Activated CD4-positive, alpha-beta T cell treated with anti-CD3 and anti-CD28 coated beads, Interleukin-2, amount 10 ng/mL, durations not matched to agents 7 days and 5 days (primary cell): ENCODE measurements around the gene GALNTL6. TPM values are rescaled to one million over a fixed set of nuclear protein-coding genes. Genes with fewer than 3 reads are reported as not detected.
"Not testable (repeated sequence)": the region's sequence is repeated elsewhere in the genome, so short reads cannot be mapped to it uniquely, and the experiment has no call there.

Experiments used
- CTCF ChIA-PET: fragments of 350-600 bp; sonication (Branson Sonifier 250); formaldehyde crosslinking; loops from one replicate; lab custom pipeline; 2021; ENCODE audit warnings: antibody characterized with exemption; lab: Charles Lee
- POLR2A ChIA-PET: fragments of 350-600 bp; sonication (Branson Sonifier 250); formaldehyde crosslinking; loops from one replicate; lab custom pipeline; 2021; ENCODE audit warnings: antibody characterized with exemption; lab: Charles Lee
- DNase-seq: peaks from one replicate; pipeline ENCODE4 v3.0.0-alpha.2; 2020
- H3K27ac Mint-ChIP-seq: one replicate; pipeline ENCODE4 v1.8.0; 2021; ENCODE audit warnings: mild to moderate bottlenecking, moderate library complexity, mixed read lengths
- H3K27me3 Mint-ChIP-seq: one replicate; pipeline ENCODE4 v1.8.0; 2021; ENCODE audit warnings: mixed read lengths
- H3K36me3 Mint-ChIP-seq: one replicate; pipeline ENCODE4 v1.8.0; 2021; ENCODE audit warnings: low read depth, mixed read lengths
- H3K4me1 Mint-ChIP-seq: one replicate; pipeline ENCODE4 v1.8.0; 2021; ENCODE audit warnings: mixed read lengths
- H3K4me3 Mint-ChIP-seq: one replicate; pipeline ENCODE4 v1.8.0; 2021; ENCODE audit warnings: mild to moderate bottlenecking, moderate library complexity, mixed read lengths
- H3K9me3 Mint-ChIP-seq: one replicate; pipeline ENCODE4 v1.8.0; 2021; ENCODE audit warnings: mixed read lengths
- total RNA-seq, 2 experiments: library from RNA; stranded (reverse); gene quantifications; one replicate each; pipeline ENCODE4 v1.2.3, GENCODE V29; 2021

GALNTL6 gene
- total RNA-seq, 2 experiments from 2014 or later, result not detected

GRCh38 chr4:172951679-172952451, 1138.7 kb downstream of the GALNTL6 start:
- ChIA-PET CTCF (interaction anchor here (1.2 kb wide), 1 partner anchor 11 kb away, joined by 3 read pairs; no protein-coding TSS in a partner anchor), POLR2A (no interaction called here)
- no peaks in the 10 kb centered on the region for H3K4me1 Mint-ChIP-seq
- H3K36me3 Mint-ChIP-seq, result no peaks in the 10 kb centered on the region
- no peaks in the 10 kb centered on the region for H3K9me3 Mint-ChIP-seq
- H3K27ac Mint-ChIP-seq, result no peak overlapping the region
- no peak overlapping the region for H3K4me3 Mint-ChIP-seq
- H3K27me3 Mint-ChIP-seq, result no peaks in the 10 kb centered on the region
- DNase-seq, result no peak

DNA sequence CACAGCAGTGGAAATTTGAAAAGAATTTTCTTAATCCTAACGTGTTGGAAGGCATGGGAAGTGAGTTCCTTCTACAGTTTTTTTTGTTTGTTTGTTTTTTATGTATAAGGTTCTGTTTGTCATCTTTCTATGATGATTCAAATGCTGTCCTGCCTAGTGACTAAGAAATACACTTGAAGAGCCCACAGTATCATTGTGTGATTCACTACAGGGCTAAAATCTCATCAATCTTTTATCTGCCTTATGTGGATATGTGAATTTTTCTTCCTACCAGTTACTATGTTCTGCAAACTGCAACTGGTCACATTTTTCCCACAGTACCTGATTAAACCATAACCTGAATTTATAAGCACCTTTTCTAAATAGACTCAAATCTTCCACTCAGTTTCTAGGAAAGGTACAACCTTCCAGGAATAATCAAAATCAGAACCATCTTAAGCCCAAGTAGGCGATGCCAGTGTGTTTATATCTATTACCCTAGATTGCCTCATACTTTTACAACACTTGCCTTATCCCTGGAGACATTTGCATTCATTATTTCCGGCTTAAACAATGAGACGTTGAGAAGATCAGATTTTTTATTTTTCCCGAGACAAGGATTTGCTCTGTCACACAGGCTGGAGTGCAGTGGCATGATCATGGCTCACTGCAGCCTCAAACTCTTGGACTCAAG, 1140.8 kb downstream of the GALNTL6 start:
- POLR2A ChIA-PET, result no interaction called here
- Mint-ChIP-seq H3K36me3 (no peaks in the 10 kb centered on the region), H3K4me3 (no peak overlapping the region), H3K4me1 (no peaks in the 10 kb centered on the region), H3K27ac (no peak overlapping the region), H3K9me3 (no peaks in the 10 kb centered on the region), H3K27me3 (no peaks in the 10 kb centered on the region)
- CTCF ChIA-PET, result no interaction called here
- no peak for DNase-seq

GRCh38 chr4:172956340-172956739, 1143.1 kb downstream of the GALNTL6 start:
- POLR2A ChIA-PET, H3K9me3 Mint-ChIP-seq, CTCF ChIA-PET, H3K27me3 Mint-ChIP-seq, H3K4me3 Mint-ChIP-seq, H3K36me3 Mint-ChIP-seq, H3K27ac Mint-ChIP-seq, H3K4me1 Mint-ChIP-seq, DNase-seq: not testable (repeated sequence)

DNA sequence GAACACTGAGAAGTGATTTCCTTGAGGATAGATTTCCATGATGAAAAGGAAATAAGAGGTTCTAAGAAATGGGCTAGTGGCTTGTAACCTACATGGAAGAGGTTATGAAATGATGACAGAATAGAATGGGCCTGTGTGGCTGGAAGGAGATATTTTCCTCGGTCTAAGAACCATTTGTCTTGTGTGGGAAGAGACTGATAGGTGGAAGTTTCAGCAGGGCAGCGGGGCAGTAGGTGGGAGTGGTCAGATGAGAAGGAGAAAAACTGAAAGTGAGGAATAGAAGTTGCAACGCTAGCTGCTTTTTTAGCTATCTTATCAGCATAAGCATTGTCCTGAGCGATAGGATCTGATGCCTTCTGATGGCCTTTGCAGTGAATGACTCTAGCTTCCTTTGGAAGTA, 1144.0 kb downstream of the GALNTL6 start:
- H3K9me3 Mint-ChIP-seq, result no peaks in the 10 kb centered on the region
- H3K36me3 Mint-ChIP-seq, result no peaks in the 10 kb centered on the region
- POLR2A ChIA-PET, result no interaction called here
- CTCF ChIA-PET, result no interaction called here
- H3K27me3 Mint-ChIP-seq, result no peaks in the 10 kb centered on the region
- no peaks in the 10 kb centered on the region for H3K4me1 Mint-ChIP-seq
- no peak overlapping the region for H3K27ac Mint-ChIP-seq
- no peak overlapping the region for H3K4me3 Mint-ChIP-seq
- no peak for DNase-seq

- CTCF ChIA-PET, result no interaction called here
- no peak for DNase-seq
- no peaks in the 10 kb centered on the region for H3K27me3 Mint-ChIP-seq
- H3K9me3 Mint-ChIP-seq, result no peaks in the 10 kb centered on the region
- POLR2A ChIA-PET, result interaction anchor here (0.6 kb wide), 1 partner anchor 170 kb away, joined by 4 read pairs; no protein-coding TSS in a partner anchor
- no peaks in the 10 kb centered on the region for H3K36me3 Mint-ChIP-seq
- H3K4me1 Mint-ChIP-seq, result no peaks in the 10 kb centered on the region
- no peak overlapping the region for H3K27ac Mint-ChIP-seq
- H3K4me3 Mint-ChIP-seq, result no peak overlapping the region
These were observed 1149.6 kb downstream of the GALNTL6 start for GRCh38 chr4:172962564-172963353.

DNA sequence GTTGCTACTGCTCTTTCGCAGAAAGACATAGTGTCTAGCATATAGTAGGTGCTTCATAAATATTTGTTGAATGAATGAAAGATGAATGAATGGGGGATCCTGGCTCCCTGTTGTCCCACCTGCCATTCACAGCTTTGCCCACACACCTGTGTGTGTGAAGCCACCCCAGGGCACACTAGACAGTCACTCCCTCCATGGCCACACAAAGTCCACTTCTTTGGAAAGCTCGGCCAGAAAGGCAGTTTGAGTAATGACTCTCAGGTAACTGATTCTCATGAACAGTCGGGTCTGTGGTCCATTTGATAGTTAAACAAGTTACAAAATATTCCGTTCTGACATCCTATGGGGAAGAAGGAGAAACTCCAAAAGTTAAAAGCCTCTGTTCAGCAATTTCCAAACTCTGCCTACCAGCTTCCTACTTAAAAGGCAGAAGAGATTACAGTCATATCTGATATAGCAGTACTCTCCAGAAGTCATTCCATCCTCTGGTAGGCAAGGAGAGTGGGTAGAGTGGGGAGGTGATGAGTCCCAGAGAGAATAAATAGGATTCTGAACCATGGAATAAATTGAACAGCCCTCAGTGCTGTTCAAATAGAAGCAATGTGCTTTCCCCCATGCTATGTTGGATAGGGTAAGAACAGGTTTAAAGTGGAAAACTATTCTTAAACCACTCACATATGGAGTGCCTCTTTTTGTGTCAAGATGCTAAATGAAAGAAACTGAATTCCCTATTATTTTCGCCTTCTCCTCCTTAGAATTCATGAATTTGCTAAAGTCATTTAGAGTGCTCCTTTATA, 1150.5 kb downstream of the GALNTL6 start:
- no peaks in the 10 kb centered on the region for H3K27me3 Mint-ChIP-seq
- POLR2A ChIA-PET, result no interaction called here
- H3K4me1 Mint-ChIP-seq, result no peaks in the 10 kb centered on the region
- H3K9me3 Mint-ChIP-seq, result no peaks in the 10 kb centered on the region
- no peaks in the 10 kb centered on the region for H3K36me3 Mint-ChIP-seq
- no peak for DNase-seq
- no peak overlapping the region for H3K27ac Mint-ChIP-seq
- CTCF ChIA-PET, result no interaction called here
- H3K4me3 Mint-ChIP-seq, result no peak overlapping the region

GRCh38 chr4:172970189-172970588, 1157.0 kb downstream of the GALNTL6 start:
- H3K36me3 Mint-ChIP-seq, CTCF ChIA-PET, H3K4me1 Mint-ChIP-seq, H3K4me3 Mint-ChIP-seq, POLR2A ChIA-PET, DNase-seq, H3K27ac Mint-ChIP-seq, H3K27me3 Mint-ChIP-seq: not testable (repeated sequence)
- peaks cover 12% of the 10 kb centered on the region for H3K9me3 Mint-ChIP-seq

- no peaks in the 10 kb centered on the region for H3K4me1 Mint-ChIP-seq
- peaks cover 11% of the 10 kb centered on the region for H3K9me3 Mint-ChIP-seq
- H3K4me3 Mint-ChIP-seq, result no peak overlapping the region
- CTCF ChIA-PET, result no interaction called here
- H3K27me3 Mint-ChIP-seq, result no peaks in the 10 kb centered on the region
- no peaks in the 10 kb centered on the region for H3K36me3 Mint-ChIP-seq
- DNase-seq, result no peak
- POLR2A ChIA-PET, result no interaction called here
- no peak overlapping the region for H3K27ac Mint-ChIP-seq
These were observed 1161.4 kb downstream of the GALNTL6 start for GRCh38 chr4:172974586-172974985.

DNA sequence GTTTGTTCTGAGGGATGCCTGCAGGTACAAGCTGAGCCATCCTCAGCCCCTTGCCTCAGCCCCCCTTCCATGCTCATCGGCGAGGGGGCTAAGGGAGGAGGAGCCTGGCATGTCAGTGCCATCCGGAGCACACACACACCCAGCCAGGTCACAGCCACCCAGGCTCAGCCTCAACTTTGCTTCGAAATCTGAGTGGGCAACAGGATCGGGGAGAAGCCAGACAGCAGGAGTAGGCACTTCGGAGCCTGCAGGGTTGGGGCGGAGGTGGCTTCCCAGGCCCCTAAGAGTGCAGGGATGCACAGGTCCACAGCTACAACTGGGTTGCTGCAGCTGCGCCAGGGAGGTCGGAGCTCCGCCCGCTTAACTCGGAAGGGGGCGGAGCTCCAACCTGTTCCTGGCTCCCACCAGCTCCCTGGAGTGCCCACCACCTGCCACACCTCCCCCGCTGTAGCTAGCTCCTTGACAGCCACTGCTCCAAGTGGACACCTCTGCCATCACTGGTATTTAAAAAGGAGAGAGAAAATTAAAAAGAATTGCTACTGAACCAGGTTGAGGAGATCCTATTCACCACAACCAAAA, 1162.5 kb downstream of the GALNTL6 start:
- no peaks in the 10 kb centered on the region for H3K27me3 Mint-ChIP-seq
- POLR2A ChIA-PET, result no interaction called here
- no peak for DNase-seq
- no peaks in the 10 kb centered on the region for H3K36me3 Mint-ChIP-seq
- CTCF ChIA-PET, result interaction anchor here (0.6 kb wide), 1 partner anchor 610 kb away, joined by 4 read pairs; no protein-coding TSS in a partner anchor
- H3K4me3 Mint-ChIP-seq, result no peak overlapping the region
- H3K9me3 Mint-ChIP-seq, result no peaks in the 10 kb centered on the region
- H3K4me1 Mint-ChIP-seq, result no peaks in the 10 kb centered on the region
- no peak overlapping the region for H3K27ac Mint-ChIP-seq

GRCh38 chr4:172977491-172978041, 1164.4 kb downstream of the GALNTL6 start:
- CTCF ChIA-PET, H3K4me1 Mint-ChIP-seq, DNase-seq, H3K27ac Mint-ChIP-seq, H3K36me3 Mint-ChIP-seq, H3K4me3 Mint-ChIP-seq, H3K9me3 Mint-ChIP-seq, H3K27me3 Mint-ChIP-seq, POLR2A ChIA-PET: not testable (repeated sequence)

DNA sequence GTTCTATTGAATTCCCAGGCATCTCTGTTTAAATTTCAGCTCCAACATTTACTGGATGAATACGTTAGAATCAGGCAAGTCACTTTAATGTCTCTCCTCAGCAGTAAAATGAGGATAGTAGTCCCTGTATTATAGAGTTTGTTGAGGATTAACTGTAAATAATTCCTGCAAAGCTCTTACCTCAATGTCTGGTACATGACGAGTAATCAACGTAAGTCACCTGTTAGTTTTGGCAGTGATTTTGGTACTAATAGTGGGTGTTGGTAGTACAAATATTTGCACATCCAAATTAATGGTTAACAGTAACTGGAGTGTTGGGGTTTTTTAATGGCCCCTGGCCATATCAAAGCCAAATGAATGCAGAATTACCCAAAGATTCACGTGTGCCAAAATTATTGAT, 1165.6 kb downstream of the GALNTL6 start:
- Mint-ChIP-seq H3K4me3 (no peak overlapping the region), H3K4me1 (no peaks in the 10 kb centered on the region), H3K27me3 (no peaks in the 10 kb centered on the region), H3K27ac (no peak overlapping the region), H3K36me3 (no peaks in the 10 kb centered on the region), H3K9me3 (no peaks in the 10 kb centered on the region)
- ChIA-PET CTCF (no interaction called here), POLR2A (no interaction called here)
- no peak for DNase-seq

DNA sequence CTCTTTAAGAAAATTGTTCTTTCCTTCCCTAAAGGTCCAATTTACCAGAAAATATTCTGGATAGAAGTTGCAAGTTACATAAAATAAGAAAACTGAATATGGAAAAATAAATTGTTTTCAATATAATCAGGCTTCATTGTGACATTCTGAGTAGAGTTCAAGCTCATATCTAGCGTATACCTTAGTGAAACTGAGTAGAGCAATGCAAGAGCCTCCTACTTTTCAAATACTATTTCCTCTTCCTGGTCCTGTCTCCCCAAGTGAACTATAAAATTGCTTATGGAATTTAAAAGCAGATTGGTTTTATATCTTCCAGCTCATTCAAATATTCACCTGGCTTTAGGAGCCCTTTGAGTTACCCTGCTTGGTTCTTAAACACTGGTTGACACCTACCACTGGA, 1166.1 kb downstream of the GALNTL6 start:
- Mint-ChIP-seq H3K4me3 (no peak overlapping the region), H3K9me3 (no peaks in the 10 kb centered on the region), H3K27ac (no peak overlapping the region), H3K36me3 (no peaks in the 10 kb centered on the region), H3K27me3 (no peaks in the 10 kb centered on the region), H3K4me1 (no peaks in the 10 kb centered on the region)
- no peak for DNase-seq
- CTCF ChIA-PET, result no interaction called here
- POLR2A ChIA-PET, result no interaction called here
